Stimulated activated memory B cell treated with anti-CD40 and anti-IgM and Interleukin-4, amounts not matched to agents 10 μg/mL and 1 μg/mL and 100 μg/mL, for 72 hours (primary cell): ENCODE data around the gene CHAC1.

Experiments
- ATAC-seq: fragments of 150-1000 bp; cut with Tn5 transposase; 2 replicates; pipeline ENCODE4 v1.10.0; 2021
- H3K27ac Mint-ChIP-seq: one replicate; pipeline ENCODE4 v1.8.0; 2022; ENCODE audit warnings: mild to moderate bottlenecking, mixed read lengths
- H3K27me3 Mint-ChIP-seq: one replicate; pipeline ENCODE4 v1.8.0; 2022; ENCODE audit warnings: mixed read lengths
- H3K36me3 Mint-ChIP-seq: one replicate; pipeline ENCODE4 v1.8.0; 2022; ENCODE audit warnings: mixed read lengths
- H3K4me1 Mint-ChIP-seq: one replicate; pipeline ENCODE4 v1.8.0; 2022; ENCODE audit warnings: mixed read lengths
- H3K4me3 Mint-ChIP-seq: one replicate; pipeline ENCODE4 v1.8.0; 2022; ENCODE audit warnings: mild to moderate bottlenecking, moderate library complexity, mixed read lengths
- H3K9me3 Mint-ChIP-seq: one replicate; pipeline ENCODE4 v1.8.0; 2022; ENCODE audit warnings: mixed read lengths

CHAC1 gene

GRCh38 chr15:40952901-40953712, at the start of gene CHAC1:
CHAC1 (plus strand) TSS chr15:40953471; CDS start chr15:40953584, 113 bp downstream.
- Mint-ChIP-seq H3K27me3 (peaks cover 14% of the 10 kb centered on the region), H3K4me3 (peak within 1 kb of the TSS; percentile 91), H3K27ac (peak within 1 kb of the TSS; percentile 64), H3K4me1 (peaks cover 23% of the 10 kb centered on the region), H3K36me3 (no peaks in the 10 kb centered on the region), H3K9me3 (no peaks in the 10 kb centered on the region)
- peak; percentile 98 for ATAC-seq

GRCh38 chr15:40904552-40905201, 48.6 kb upstream of the CHAC1 start:
- Mint-ChIP-seq H3K27ac (peak overlapping the region; percentile 38), H3K27me3 (no peaks in the 10 kb centered on the region), H3K36me3 (peaks cover 47% of the 10 kb centered on the region), H3K4me1 (peaks cover 65% of the 10 kb centered on the region), H3K9me3 (no peaks in the 10 kb centered on the region), H3K4me3 (no peak overlapping the region)
- ATAC-seq, result no peak

GRCh38 chr15:40906091-40906990, 46.9 kb upstream of the CHAC1 start:
- Mint-ChIP-seq H3K4me1 (peaks cover 63% of the 10 kb centered on the region), H3K27ac (peak overlapping the region; percentile 88), H3K4me3 (peak overlapping the region; percentile 74), H3K36me3 (peaks cover 33% of the 10 kb centered on the region), H3K9me3 (no peaks in the 10 kb centered on the region), H3K27me3 (no peaks in the 10 kb centered on the region)
- ATAC-seq, result peak; percentile 87

GRCh38 chr15:40906991-40907802, 46.1 kb upstream of the CHAC1 start:
- Mint-ChIP-seq H3K27ac (peak overlapping the region; percentile 88), H3K27me3 (no peaks in the 10 kb centered on the region), H3K36me3 (peaks cover 31% of the 10 kb centered on the region), H3K9me3 (no peaks in the 10 kb centered on the region), H3K4me1 (peaks cover 62% of the 10 kb centered on the region), H3K4me3 (peak overlapping the region; percentile 74)
- ATAC-seq, result peak; percentile 34

GRCh38 chr15:40908095-40908494, 45.2 kb upstream of the CHAC1 start:
- no peaks in the 10 kb centered on the region for H3K27me3 Mint-ChIP-seq
- H3K36me3 Mint-ChIP-seq, result peaks cover 22% of the 10 kb centered on the region
- peaks cover 53% of the 10 kb centered on the region for H3K4me1 Mint-ChIP-seq
- H3K27ac Mint-ChIP-seq, result peak overlapping the region; percentile 88
- H3K4me3 Mint-ChIP-seq, result peak overlapping the region; percentile 36
- no peak for ATAC-seq
- H3K9me3 Mint-ChIP-seq, result no peaks in the 10 kb centered on the region

GRCh38 chr15:40909662-40910630, 43.3 kb upstream of the CHAC1 start:
- Mint-ChIP-seq H3K27me3 (no peaks in the 10 kb centered on the region), H3K27ac (peak overlapping the region; percentile 88), H3K4me3 (no peak overlapping the region), H3K36me3 (peaks cover 6% of the 10 kb centered on the region), H3K9me3 (no peaks in the 10 kb centered on the region), H3K4me1 (peaks cover 34% of the 10 kb centered on the region)
- no peak for ATAC-seq

- Mint-ChIP-seq H3K9me3 (no peaks in the 10 kb centered on the region), H3K4me1 (peaks cover 25% of the 10 kb centered on the region), H3K27me3 (no peaks in the 10 kb centered on the region), H3K36me3 (no peaks in the 10 kb centered on the region), H3K27ac (no peak overlapping the region), H3K4me3 (no peak overlapping the region)
- no peak for ATAC-seq
Observed at GRCh38 chr15:40911141-40911540, 42.1 kb upstream of the CHAC1 start.

- no peak for ATAC-seq
- no peaks in the 10 kb centered on the region for H3K9me3 Mint-ChIP-seq
- no peak overlapping the region for H3K4me3 Mint-ChIP-seq
- H3K27me3 Mint-ChIP-seq, result no peaks in the 10 kb centered on the region
- no peaks in the 10 kb centered on the region for H3K36me3 Mint-ChIP-seq
- H3K27ac Mint-ChIP-seq, result no peak overlapping the region
- peaks cover 22% of the 10 kb centered on the region for H3K4me1 Mint-ChIP-seq
Observed at GRCh38 chr15:40911693-40912092, 41.6 kb upstream of the CHAC1 start.

GRCh38 chr15:40912478-40912877, 40.8 kb upstream of the CHAC1 start:
- H3K4me1 Mint-ChIP-seq, result peaks cover 14% of the 10 kb centered on the region
- no peaks in the 10 kb centered on the region for H3K36me3 Mint-ChIP-seq
- no peaks in the 10 kb centered on the region for H3K27me3 Mint-ChIP-seq
- ATAC-seq, result no peak
- no peak overlapping the region for H3K27ac Mint-ChIP-seq
- H3K4me3 Mint-ChIP-seq, result no peak overlapping the region
- H3K9me3 Mint-ChIP-seq, result no peaks in the 10 kb centered on the region

GRCh38 chr15:40914013-40914412, 39.3 kb upstream of the CHAC1 start:
- Mint-ChIP-seq H3K27ac (no peak overlapping the region), H3K27me3 (no peaks in the 10 kb centered on the region), H3K9me3 (no peaks in the 10 kb centered on the region), H3K4me3 (no peak overlapping the region), H3K36me3 (no peaks in the 10 kb centered on the region), H3K4me1 (peaks cover 5% of the 10 kb centered on the region)
- ATAC-seq, result no peak

GRCh38 chr15:40914486-40914885, 38.8 kb upstream of the CHAC1 start:
- H3K4me1 Mint-ChIP-seq, result peaks cover 5% of the 10 kb centered on the region
- ATAC-seq, result no peak
- no peaks in the 10 kb centered on the region for H3K27me3 Mint-ChIP-seq
- H3K27ac Mint-ChIP-seq, result no peak overlapping the region
- no peaks in the 10 kb centered on the region for H3K9me3 Mint-ChIP-seq
- H3K4me3 Mint-ChIP-seq, result no peak overlapping the region
- H3K36me3 Mint-ChIP-seq, result no peaks in the 10 kb centered on the region

- no peak for ATAC-seq
- H3K9me3 Mint-ChIP-seq, result no peaks in the 10 kb centered on the region
- H3K27ac Mint-ChIP-seq, result no peak overlapping the region
- no peaks in the 10 kb centered on the region for H3K27me3 Mint-ChIP-seq
- no peaks in the 10 kb centered on the region for H3K36me3 Mint-ChIP-seq
- H3K4me3 Mint-ChIP-seq, result no peak overlapping the region
- H3K4me1 Mint-ChIP-seq, result peaks cover 5% of the 10 kb centered on the region
Observed at GRCh38 chr15:40915116-40915661, 38.1 kb upstream of the CHAC1 start.

- no peak for ATAC-seq
- no peaks in the 10 kb centered on the region for H3K9me3 Mint-ChIP-seq
- H3K27ac Mint-ChIP-seq, result no peak overlapping the region
- peaks cover 5% of the 10 kb centered on the region for H3K4me1 Mint-ChIP-seq
- H3K36me3 Mint-ChIP-seq, result no peaks in the 10 kb centered on the region
- no peak overlapping the region for H3K4me3 Mint-ChIP-seq
- H3K27me3 Mint-ChIP-seq, result no peaks in the 10 kb centered on the region
Observed at GRCh38 chr15:40915679-40916078, 37.6 kb upstream of the CHAC1 start.
